K562 (cell line): Measurements from ENCODE around the gene LMX1B. TPM values are rescaled to one million over a fixed set of nuclear protein-coding genes. Genes with fewer than 3 reads are reported as not detected.

Experiments used
- BHLHE40 ChIP-seq: IDR thresholded peaks from 2 replicates; pipeline ENCODE4 v1.6.1; 2011; ENCODE audit warnings: low read length, improper control_type of control experiment
- EP400 ChIP-seq: fragments of 450-650 bp; IDR thresholded peaks from 2 replicates; pipeline ENCODE4 v1.6.1; 2017; ENCODE audit warnings: antibody characterized with exemption, mild to moderate bottlenecking, moderate library complexity
- HMGN3 ChIP-seq: IDR thresholded peaks from 2 replicates; pipeline ENCODE4 v1.6.1; 2011; ENCODE audit warnings: borderline replicate concordance, low read depth, mild to moderate bottlenecking, mixed read lengths, low read length; ENCODE audit not compliant: insufficient read length; ENCODE audit errors: extremely low read depth
- MED1 ChIP-seq: sonication (generic); formaldehyde crosslinking; IDR thresholded peaks from 2 replicates; pipeline ENCODE4 v1.8.1; 2023; ENCODE audit warnings: missing genetic modification reagents, borderline replicate concordance
- NCOA4 ChIP-seq: fragments of 450-650 bp; IDR thresholded peaks from 2 replicates; pipeline ENCODE4 v1.6.1; 2018; ENCODE audit warnings: mild to moderate bottlenecking; ENCODE audit not compliant: partially characterized antibody
- NR2F6 ChIP-seq: fragments of 450-650 bp; formaldehyde crosslinking; IDR thresholded peaks from 2 replicates; pipeline ENCODE4 v1.4.0; 2020; ENCODE audit warnings: mild to moderate bottlenecking
- TCF3 ChIP-seq: sonication (generic); formaldehyde crosslinking; IDR thresholded peaks from 2 replicates; pipeline ENCODE4 v1.4.0; 2020; ENCODE audit warnings: mild to moderate bottlenecking, missing genetic modification reagents
- TEAD2 ChIP-seq: fragments of 450-650 bp; IDR thresholded peaks from 2 replicates; pipeline ENCODE4 v1.6.1; 2016; ENCODE audit warnings: missing genetic modification characterization, control low read depth, missing compliant biosample characterization
- TOE1 ChIP-seq, 2 experiments: fragments of 450-650 bp in 1 of 2; sonication (generic) in 1 of 2; formaldehyde crosslinking in 1 of 2; IDR thresholded peaks; 2 replicates each; pipeline versions ENCODE4 v1.7.1 to v1.8.0; 2016 to 2022; ENCODE audit warnings: borderline replicate concordance in 2 of 2, mild to moderate bottlenecking in 2 of 2, antibody characterized with exemption in 1 of 2, inconsistent platforms in 1 of 2, low read depth in 1 of 2, missing genetic modification reagents in 1 of 2, moderate library complexity in 1 of 2
- U2AF1 ChIP-seq: fragments of 200-400 bp; formaldehyde crosslinking; optimal IDR thresholded peaks from 2 replicates; pipeline ENCODE3; 2017; ENCODE audit warnings: mild to moderate bottlenecking, low read depth, low read length, moderate library complexity
- XRCC4 ChIP-seq: IDR thresholded peaks from one replicate; pipeline ENCODE4 v1.6.1; 2011; ENCODE audit not compliant: insufficient read depth, insufficient read length; ENCODE audit errors: extremely low read depth
- ZBTB1 ChIP-seq: sonication (generic); formaldehyde crosslinking; IDR thresholded peaks from 2 replicates; pipeline ENCODE4 v1.8.1; 2023; ENCODE audit warnings: missing genetic modification reagents, low read depth, mild to moderate bottlenecking, borderline replicate concordance
- ZNF263 ChIP-seq: sonication (generic); formaldehyde crosslinking; IDR thresholded peaks from 2 replicates; pipeline ENCODE4 v1.8.0; 2022; ENCODE audit warnings: mild to moderate bottlenecking, missing genetic modification reagents, borderline replicate concordance
- ZNF316 ChIP-seq: fragments of 450-650 bp; IDR thresholded peaks from 2 replicates; pipeline ENCODE4 v1.6.1; 2016
- ZNF512 ChIP-seq: IDR thresholded peaks from 2 replicates; pipeline ENCODE4 v1.6.1; 2016; ENCODE audit warnings: missing genetic modification characterization, missing compliant biosample characterization
- ZNF717 ChIP-seq: fragments of 250-450 bp; sonication (Bioruptor Pico); IDR thresholded peaks from 2 replicates; pipeline ENCODE4 v1.5.0; 2021
- polyA plus RNA-seq, 8 experiments: library from polyadenylated mRNA; depleted of rRNA in 4 of 8; stranded (reverse) in 5 of 8; unstranded in 3 of 8; fragments of >200 nt; fragmentation: Nextera tagmentation in 2 of 8; fragmentation: Illumina TruSeq in 1 of 8; extraction: Ambion mirVana in 2 of 8; extraction: Trizol in 1 of 8; gene quantifications; 2 replicates each; pipeline versions ENCODE4 v1.2.1 to v1.2.3, GENCODE V29; 2011 to 2014; ENCODE audit warnings: inconsistent platforms in 1 of 8, missing spikeins in 1 of 8
- total RNA-seq, 7 experiments: library from RNA; depleted of rRNA in 6 of 7; stranded (reverse); fragments of >200 nt in 6 of 7; fragmentation: Illumina TruSeq in 2 of 7; extraction: Trizol in 2 of 7; gene quantifications; 2 replicates each; pipeline versions ENCODE4 v1.2.1 to v1.2.3, GENCODE V29; 2011 to 2021; ENCODE audit warnings: low replicate concordance in 1 of 7
- TF ChIP-seq, protein P1 (sequence below): sonication (generic); formaldehyde crosslinking; IDR thresholded peaks from 2 replicates; pipeline ENCODE4 v1.8.0; 2023; ENCODE audit warnings: mild to moderate bottlenecking, missing genetic modification reagents
- TF ChIP-seq, protein P2 (sequence below): sonication (generic); formaldehyde crosslinking; IDR thresholded peaks from 2 replicates; pipeline ENCODE4 v1.8.0; 2022; ENCODE audit warnings: mild to moderate bottlenecking, missing genetic modification reagents
- TF ChIP-seq, protein P3 (sequence below): fragments of 200-800 bp; sonication (Bioruptor generic); IDR thresholded peaks from 2 replicates; pipeline ENCODE4 v1.6.1; 2017; ENCODE audit warnings: missing genetic modification characterization, missing compliant biosample characterization
- TF ChIP-seq, protein P4 (sequence below), 2 experiments: fragments of 450-650 bp in 1 of 2; sonication (generic) in 1 of 2; formaldehyde crosslinking; conservative IDR thresholded peaks; 2 replicates each; pipeline versions ENCODE4 v1.4.0 to v1.8.1; 2020 to 2022; ENCODE audit warnings: mild to moderate bottlenecking in 1 of 2, missing genetic modification reagents in 1 of 2

Gene LMX1B
- total and polyA plus RNA-seq, 9 of the 15 experiments (the other 6 are each of a cell fraction or from before 2014, with no cell fraction given): not detected

- TF ChIP-seq ZNF717 (no peak), ZNF263 (CRISPR knock-in tag) (no peak), EP400 (peak; percentile 37; the same call in 1 of the 2 replicates), U2AF1 (no peak), TCF3 (CRISPR knock-in tag) (no peak), HMGN3 (peak; percentile 47), ZBTB1 (CRISPR knock-in tag) (no peak), MED1 (CRISPR knock-in tag) (no peak), NCOA4 (no peak), ZNF316 (no peak), TEAD2 (tag) (no peak), XRCC4 (no peak), ZNF512 (tag) (no peak), TOE1 (IDR thresholded peaks at IDR 0.05; ENCODE audit: borderline replicate concordance) (no peak), TOE1 (CRISPR knock-in tag; IDR thresholded peaks at IDR 0.05; ENCODE audit: borderline replicate concordance, low read depth) (no peak), BHLHE40 (no peak), NR2F6 (CRISPR knock-in tag) (no peak)
- TF ChIP-seq, protein P1, sequence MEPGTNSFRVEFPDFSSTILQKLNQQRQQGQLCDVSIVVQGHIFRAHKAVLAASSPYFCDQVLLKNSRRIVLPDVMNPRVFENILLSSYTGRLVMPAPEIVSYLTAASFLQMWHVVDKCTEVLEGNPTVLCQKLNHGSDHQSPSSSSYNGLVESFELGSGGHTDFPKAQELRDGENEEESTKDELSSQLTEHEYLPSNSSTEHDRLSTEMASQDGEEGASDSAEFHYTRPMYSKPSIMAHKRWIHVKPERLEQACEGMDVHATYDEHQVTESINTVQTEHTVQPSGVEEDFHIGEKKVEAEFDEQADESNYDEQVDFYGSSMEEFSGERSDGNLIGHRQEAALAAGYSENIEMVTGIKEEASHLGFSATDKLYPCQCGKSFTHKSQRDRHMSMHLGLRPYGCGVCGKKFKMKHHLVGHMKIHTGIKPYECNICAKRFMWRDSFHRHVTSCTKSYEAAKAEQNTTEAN (CRISPR knock-in tag): no peak
- TF ChIP-seq, protein P2, sequence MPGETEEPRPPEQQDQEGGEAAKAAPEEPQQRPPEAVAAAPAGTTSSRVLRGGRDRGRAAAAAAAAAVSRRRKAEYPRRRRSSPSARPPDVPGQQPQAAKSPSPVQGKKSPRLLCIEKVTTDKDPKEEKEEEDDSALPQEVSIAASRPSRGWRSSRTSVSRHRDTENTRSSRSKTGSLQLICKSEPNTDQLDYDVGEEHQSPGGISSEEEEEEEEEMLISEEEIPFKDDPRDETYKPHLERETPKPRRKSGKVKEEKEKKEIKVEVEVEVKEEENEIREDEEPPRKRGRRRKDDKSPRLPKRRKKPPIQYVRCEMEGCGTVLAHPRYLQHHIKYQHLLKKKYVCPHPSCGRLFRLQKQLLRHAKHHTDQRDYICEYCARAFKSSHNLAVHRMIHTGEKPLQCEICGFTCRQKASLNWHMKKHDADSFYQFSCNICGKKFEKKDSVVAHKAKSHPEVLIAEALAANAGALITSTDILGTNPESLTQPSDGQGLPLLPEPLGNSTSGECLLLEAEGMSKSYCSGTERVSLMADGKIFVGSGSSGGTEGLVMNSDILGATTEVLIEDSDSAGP (CRISPR knock-in tag): no peak
- TF ChIP-seq, protein P3, sequence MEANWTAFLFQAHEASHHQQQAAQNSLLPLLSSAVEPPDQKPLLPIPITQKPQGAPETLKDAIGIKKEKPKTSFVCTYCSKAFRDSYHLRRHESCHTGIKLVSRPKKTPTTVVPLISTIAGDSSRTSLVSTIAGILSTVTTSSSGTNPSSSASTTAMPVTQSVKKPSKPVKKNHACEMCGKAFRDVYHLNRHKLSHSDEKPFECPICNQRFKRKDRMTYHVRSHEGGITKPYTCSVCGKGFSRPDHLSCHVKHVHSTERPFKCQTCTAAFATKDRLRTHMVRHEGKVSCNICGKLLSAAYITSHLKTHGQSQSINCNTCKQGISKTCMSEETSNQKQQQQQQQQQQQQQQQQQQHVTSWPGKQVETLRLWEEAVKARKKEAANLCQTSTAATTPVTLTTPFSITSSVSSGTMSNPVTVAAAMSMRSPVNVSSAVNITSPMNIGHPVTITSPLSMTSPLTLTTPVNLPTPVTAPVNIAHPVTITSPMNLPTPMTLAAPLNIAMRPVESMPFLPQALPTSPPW (CRISPR knock-in tag): peak; percentile 3
- TF ChIP-seq, protein P4, sequence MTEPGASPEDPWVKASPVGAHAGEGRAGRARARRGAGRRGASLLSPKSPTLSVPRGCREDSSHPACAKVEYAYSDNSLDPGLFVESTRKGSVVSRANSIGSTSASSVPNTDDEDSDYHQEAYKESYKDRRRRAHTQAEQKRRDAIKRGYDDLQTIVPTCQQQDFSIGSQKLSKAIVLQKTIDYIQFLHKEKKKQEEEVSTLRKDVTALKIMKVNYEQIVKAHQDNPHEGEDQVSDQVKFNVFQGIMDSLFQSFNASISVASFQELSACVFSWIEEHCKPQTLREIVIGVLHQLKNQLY (CRISPR knock-in tag; conservative IDR thresholded peaks at IDR 0.05): no peak
Measured at GRCh38 chr9:126722922-126723806, 109.4 kb downstream of the LMX1B start (continued).
